Ovary (tissue), 1 donor: ENCODE results near the gene PTPN18.
"Not testable (repeated sequence)": the region's sequence is repeated elsewhere in the genome, so short reads cannot be mapped to it uniquely, and the experiment has no call there.

Experiments
- EP300 ChIP-seq: sonication (generic); formaldehyde crosslinking; IDR thresholded peaks from one replicate; pipeline ENCODE4 v1.6.1; 2017; ENCODE audit warnings: antibody characterized with exemption
- POLR2A ChIP-seq: fragments of 450-650 bp; IDR thresholded peaks from one replicate; pipeline ENCODE4 v1.6.1; 2017; ENCODE audit warnings: antibody characterized with exemption, mild to moderate bottlenecking, moderate library complexity

GRCh38 chr2:130333253-130333652 lies 22.6 kb upstream of the PTPN18 start:
- not testable (repeated sequence) for TF ChIP-seq POLR2A, EP300
